ENCODE results near the gene GPHA2. TPM values are rescaled to one million over a fixed set of nuclear protein-coding genes. Genes with fewer than 3 reads are reported as not detected.
A peak's percentile ranks its signal among the peaks of the same experiment; 100 is the strongest.

GPHA2 gene
- total and polyA plus RNA-seq, 2 of the 13 experiments (the other 11 are each of a cell fraction or from before 2014, with no cell fraction given), result 13.0 to 19.1 TPM

GRCh38 chr11:64885367-64886286, 50.1 kb downstream of the GPHA2 start (continued):
- no peak for TF ChIP-seq HNF4G (IDR thresholded peaks at IDR 0.05; ENCODE audit: borderline replicate concordance, low read depth, low read length)
- TF ChIP-seq HNF4G (CRISPR knock-in tag; IDR thresholded peaks at IDR 0.05; ENCODE audit: borderline replicate concordance, low read depth), result 0 out of 2 replicates have a peak, but pooled peaks have one; percentile 20
- TF ChIP-seq ZNF724P (CRISPR knock-in tag; IDR thresholded peaks at IDR 0.05; ENCODE audit: borderline replicate concordance), result no peak
- TF ChIP-seq CC2D1A (CRISPR knock-in tag; IDR thresholded peaks at IDR 0.05), result no peak
- TF ChIP-seq ELF3 (CRISPR knock-in tag; IDR thresholded peaks at IDR 0.05), result peak; percentile 81
- 0 out of 2 replicates have a peak, but pooled peaks have one; percentile 20 for TF ChIP-seq ZBTB38 (CRISPR knock-in tag; IDR thresholded peaks at IDR 0.05)
- no peak for TF ChIP-seq SIX4 (CRISPR knock-in tag; IDR thresholded peaks at IDR 0.05)
- TF ChIP-seq EP300 (IDR thresholded peaks at IDR 0.05; ENCODE audit: low read depth in 2 of 2, low read length in 2 of 2), result peak in 1 of 2 experiments; percentile 53; a peak in 1 of 4 replicates
- no peak; the same call in 1 of the 2 replicates for TF ChIP-seq EP300 (CRISPR knock-in tag; IDR thresholded peaks at IDR 0.05; ENCODE audit: borderline replicate concordance)
- peak; percentile 7 for TF ChIP-seq TBL1XR1 (IDR thresholded peaks at IDR 0.05; ENCODE audit: borderline replicate concordance, low read length, partially characterized antibody)
- TF ChIP-seq, protein P1, sequence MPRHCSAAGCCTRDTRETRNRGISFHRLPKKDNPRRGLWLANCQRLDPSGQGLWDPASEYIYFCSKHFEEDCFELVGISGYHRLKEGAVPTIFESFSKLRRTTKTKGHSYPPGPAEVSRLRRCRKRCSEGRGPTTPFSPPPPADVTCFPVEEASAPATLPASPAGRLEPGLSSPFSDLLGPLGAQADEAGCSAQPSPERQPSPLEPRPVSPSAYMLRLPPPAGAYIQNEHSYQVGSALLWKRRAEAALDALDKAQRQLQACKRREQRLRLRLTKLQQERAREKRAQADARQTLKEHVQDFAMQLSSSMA (CRISPR knock-in tag; IDR thresholded peaks at IDR 0.05), result no peak
- TF ChIP-seq, protein P2, sequence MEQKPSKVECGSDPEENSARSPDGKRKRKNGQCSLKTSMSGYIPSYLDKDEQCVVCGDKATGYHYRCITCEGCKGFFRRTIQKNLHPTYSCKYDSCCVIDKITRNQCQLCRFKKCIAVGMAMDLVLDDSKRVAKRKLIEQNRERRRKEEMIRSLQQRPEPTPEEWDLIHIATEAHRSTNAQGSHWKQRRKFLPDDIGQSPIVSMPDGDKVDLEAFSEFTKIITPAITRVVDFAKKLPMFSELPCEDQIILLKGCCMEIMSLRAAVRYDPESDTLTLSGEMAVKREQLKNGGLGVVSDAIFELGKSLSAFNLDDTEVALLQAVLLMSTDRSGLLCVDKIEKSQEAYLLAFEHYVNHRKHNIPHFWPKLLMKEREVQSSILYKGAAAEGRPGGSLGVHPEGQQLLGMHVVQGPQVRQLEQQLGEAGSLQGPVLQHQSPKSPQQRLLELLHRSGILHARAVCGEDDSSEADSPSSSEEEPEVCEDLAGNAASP (CRISPR knock-in tag; IDR thresholded peaks at IDR 0.05; ENCODE audit: borderline replicate concordance), result peak; percentile 65; the same call in 1 of the 2 replicates
- TF ChIP-seq ERF (CRISPR knock-in tag; IDR thresholded peaks at IDR 0.05), result peak; percentile 21; the same call in 1 of the 2 replicates
- TF ChIP-seq DPF2 (CRISPR knock-in tag; IDR thresholded peaks at IDR 0.05; ENCODE audit: borderline replicate concordance, low read depth), result peak; percentile 18; the same call in 1 of the 2 replicates
- peak; percentile 88 for TF ChIP-seq FOSL2 (CRISPR knock-in tag; IDR thresholded peaks at IDR 0.05)
- peak; percentile 41; the same call in 1 of the 2 replicates for TF ChIP-seq ZGPAT (CRISPR knock-in tag; IDR thresholded peaks at IDR 0.05)
- no peak for TF ChIP-seq SRF (IDR thresholded peaks at IDR 0.05; ENCODE audit: low read depth, low read length)
- TF ChIP-seq, protein P3, sequence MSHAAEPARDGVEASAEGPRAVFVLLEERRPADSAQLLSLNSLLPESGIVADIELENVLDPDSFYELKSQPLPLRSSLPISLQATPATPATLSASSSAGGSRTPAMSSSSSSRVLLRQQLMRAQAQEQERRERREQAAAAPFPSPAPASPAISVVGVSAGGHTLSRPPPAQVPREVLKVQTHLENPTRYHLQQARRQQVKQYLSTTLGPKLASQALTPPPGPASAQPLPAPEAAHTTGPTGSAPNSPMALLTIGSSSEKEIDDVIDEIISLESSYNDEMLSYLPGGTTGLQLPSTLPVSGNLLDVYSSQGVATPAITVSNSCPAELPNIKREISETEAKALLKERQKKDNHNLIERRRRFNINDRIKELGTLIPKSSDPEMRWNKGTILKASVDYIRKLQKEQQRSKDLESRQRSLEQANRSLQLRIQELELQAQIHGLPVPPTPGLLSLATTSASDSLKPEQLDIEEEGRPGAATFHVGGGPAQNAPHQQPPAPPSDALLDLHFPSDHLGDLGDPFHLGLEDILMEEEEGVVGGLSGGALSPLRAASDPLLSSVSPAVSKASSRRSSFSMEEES (CRISPR knock-in tag; IDR thresholded peaks at IDR 0.05), result peak; percentile 28; the same call in 1 of the 2 replicates
- no peak for TF ChIP-seq ZNF720 (CRISPR knock-in tag; IDR thresholded peaks at IDR 0.05)
- TF ChIP-seq TFDP2 (CRISPR knock-in tag; IDR thresholded peaks at IDR 0.05), result no peak
- peak; percentile 82 for TF ChIP-seq RARA (CRISPR knock-in tag; IDR thresholded peaks at IDR 0.05)
- peak; percentile 8; the same call in 1 of the 2 replicates for TF ChIP-seq ZNF792 (CRISPR knock-in tag; IDR thresholded peaks at IDR 0.05)
- TF ChIP-seq ZFP1 (CRISPR knock-in tag; IDR thresholded peaks at IDR 0.05), result 0 out of 2 replicates have a peak, but pooled peaks have one; percentile 45
- peak; percentile 66; the same call in 1 of the 2 replicates for TF ChIP-seq RXRA (CRISPR knock-in tag; IDR thresholded peaks at IDR 0.05)

Data from HepG2 (cell line).